GM21515 (cell line): ENCODE results near the gene MSRB1.

Experiments
- ATAC-seq: cut with Tn5 transposase; IDR thresholded peaks from one replicate; pipeline ENCODE4 v1.9.1; 2021; ENCODE audit not compliant: unreplicated experiment

Gene MSRB1

GRCh38 chr16:1979271-1980029, 36.5 kb upstream of the MSRB1 start:
- ATAC-seq = no peak

- ATAC-seq = no peak
Measured at GRCh38 chr16:1978476-1979120, 35.6 kb upstream of the MSRB1 start.

- ATAC-seq = no peak
Measured at GRCh38 chr16:1977875-1978268, 34.9 kb upstream of the MSRB1 start.

GRCh38 chr16:1976951-1977874, 34.2 kb upstream of the MSRB1 start:
- ATAC-seq = no peak

GRCh38 chr16:1976216-1976520, 33.2 kb upstream of the MSRB1 start:
- no peak for ATAC-seq

GRCh38 chr16:1975432-1976215, 32.6 kb upstream of the MSRB1 start:
- ATAC-seq = no peak

GRCh38 chr16:1974157-1975070, 31.4 kb upstream of the MSRB1 start:
- ATAC-seq = no peak

- ATAC-seq = no peak
Measured at GRCh38 chr16:1973461-1974156, 30.6 kb upstream of the MSRB1 start.

- ATAC-seq = no peak
Measured at GRCh38 chr16:1972490-1972877, 29.5 kb upstream of the MSRB1 start.

- peak; percentile 79 for ATAC-seq
Measured at GRCh38 chr16:1971796-1972489, 28.9 kb upstream of the MSRB1 start, which contains the start of gene TBL3. Gene TBL3, plus strand, starts transcription at chr16:1972053. Its CDS starts 112 bp downstream, at chr16:1972165.

- no peak for ATAC-seq
Measured at GRCh38 chr16:1968146-1968953, 25.4 kb upstream of the MSRB1 start.

- ATAC-seq = no peak
Measured at GRCh38 chr16:1966460-1966859, 23.5 kb upstream of the MSRB1 start, which contains the start of gene RNF151. Gene RNF151, plus strand, starts transcription at chr16:1966856. Its CDS starts 26 bp downstream, at chr16:1966882.

GRCh38 chr16:1965396-1966001, 22.5 kb upstream of the MSRB1 start:
- no peak for ATAC-seq

GRCh38 chr16:1964506-1965395, 21.8 kb upstream of the MSRB1 start, which contains the start of gene RPS2:
Gene RPS2, minus strand, starts transcription at chr16:1964826. Its CDS starts 201 bp downstream, at chr16:1964625.
- ATAC-seq = peak; percentile 70

- ATAC-seq = no peak
Measured at GRCh38 chr16:1963806-1964505, 21.0 kb upstream of the MSRB1 start.
